H54 (cell line): Measurements from ENCODE around the gene ARHGAP8.

Experiments
- DNase-seq: peaks from one replicate; pipeline ENCODE4 v3.0.0; 2011; ENCODE audit warnings: low spot score, mixed read lengths; ENCODE audit not compliant: insufficient read length
- FAIRE-seq: peaks from 3 replicates; lab custom pipeline; 2011; peaks lifted over from hg19 to GRCh38; lab: Jason Lieb, UNC
- POLR2A ChIP-seq: IDR thresholded peaks from 2 replicates; pipeline ENCODE4 v1.6.1; 2011; ENCODE audit warnings: low read depth, mild to moderate bottlenecking, low read length

ARHGAP8 gene

GRCh38 chr22:44859641-44860040, 107.3 kb downstream of the ARHGAP8 start:
- FAIRE-seq (no peak), DNase-seq (no peak)
- TF ChIP-seq POLR2A: no peak

- TF ChIP-seq POLR2A: no peak
- no peak for DNase-seq
- FAIRE-seq: no peak
Measured at GRCh38 chr22:44860311-44860710, 107.9 kb downstream of the ARHGAP8 start.

DNA sequence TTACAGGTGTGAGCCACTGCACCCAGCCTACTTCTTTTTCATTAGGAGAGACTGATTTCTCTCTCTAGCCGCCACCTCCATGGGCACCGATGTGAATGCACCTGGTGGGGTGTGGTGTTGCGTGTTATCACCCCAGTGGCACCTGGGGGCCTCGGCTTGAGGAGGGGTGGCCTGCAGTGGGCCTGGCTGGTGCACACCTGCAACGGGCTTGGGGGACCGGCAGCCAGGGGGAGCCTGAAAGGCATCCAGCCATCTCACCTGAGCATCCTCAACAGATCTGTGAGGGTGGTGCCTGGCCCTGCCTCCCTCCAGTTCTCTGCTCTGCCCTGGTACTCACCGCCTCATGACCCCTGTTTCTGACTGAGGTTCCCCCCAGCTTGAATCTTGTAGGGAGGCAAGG, 108.9 kb downstream of the ARHGAP8 start:
- no peak for TF ChIP-seq POLR2A
- DNase-seq (no peak), FAIRE-seq (no peak)

- FAIRE-seq: no peak
- TF ChIP-seq POLR2A: no peak
Measured at GRCh38 chr22:44862281-44862680, 109.9 kb downstream of the ARHGAP8 start.

GRCh38 chr22:44862981-44863860, 110.8 kb downstream of the ARHGAP8 start:
- DNase-seq (no peak), FAIRE-seq (no peak)
- TF ChIP-seq POLR2A: no peak

More at GRCh38 chr22:44862281-44862680, 109.9 kb downstream of the ARHGAP8 start:
- DNase-seq: no peak

DNA sequence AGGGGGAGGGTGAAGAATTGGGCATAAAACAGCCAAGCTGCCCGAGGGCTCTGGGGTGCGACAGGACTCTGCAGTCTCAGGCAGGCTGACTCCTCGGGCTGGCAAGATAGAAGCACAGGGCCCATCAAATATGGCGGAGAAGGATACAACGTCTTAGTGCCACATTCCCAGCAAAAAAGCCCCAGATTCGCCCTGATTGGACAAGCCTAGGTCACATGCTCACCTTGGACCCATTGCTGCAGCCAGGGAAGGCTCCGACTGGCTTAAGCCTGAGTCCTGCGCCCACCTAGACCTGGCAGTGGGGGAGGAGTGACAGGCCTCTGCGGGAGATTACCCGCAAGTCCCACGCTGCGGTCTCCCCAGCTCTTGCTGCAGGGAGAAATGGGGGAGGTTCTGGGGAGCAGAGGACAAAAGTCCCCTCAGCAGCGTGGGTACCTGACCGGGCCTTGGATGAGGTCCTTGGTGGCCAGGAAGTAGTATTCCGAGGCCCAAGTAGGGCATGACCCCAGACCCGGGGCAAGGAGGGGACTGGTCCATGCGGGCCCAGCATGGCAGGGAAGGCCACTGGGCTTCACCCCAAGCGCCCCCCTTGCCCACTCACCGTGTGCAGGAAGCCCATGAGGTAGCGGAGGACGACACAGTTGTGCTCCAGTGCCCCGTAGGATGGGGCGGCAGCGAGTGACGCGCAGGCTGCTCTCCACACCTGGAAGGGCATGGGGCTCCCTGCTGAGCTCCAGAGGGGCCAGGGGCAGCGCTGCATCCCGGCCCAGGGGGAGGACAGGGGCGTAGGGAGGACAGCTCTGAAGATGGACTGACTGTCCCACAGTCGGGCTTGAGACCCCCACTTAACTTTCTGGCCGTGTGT, 113.0 kb downstream of the ARHGAP8 start:
- FAIRE-seq: no peak
- DNase-seq: no peak
- no peak for TF ChIP-seq POLR2A

DNA sequence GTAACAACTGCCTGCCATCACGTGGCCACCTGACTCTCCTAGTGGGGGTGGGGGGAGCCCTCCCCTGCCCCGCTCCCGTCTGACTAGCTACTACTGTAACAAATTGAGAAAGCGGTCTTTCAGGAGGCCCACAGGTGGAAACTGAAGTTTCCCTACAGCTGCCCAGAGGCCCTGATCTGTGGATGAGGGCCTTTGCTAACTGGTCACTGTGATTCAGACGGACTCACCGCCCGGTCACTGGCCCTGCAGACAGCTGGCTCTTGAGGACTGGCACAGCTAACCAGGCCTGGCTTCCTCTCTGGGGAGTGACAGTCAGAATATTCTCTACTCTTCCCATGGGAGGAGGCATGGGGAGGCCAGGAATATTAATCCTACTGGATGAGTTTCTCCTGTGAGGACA, 116.8 kb downstream of the ARHGAP8 start:
- peak; percentile 55 for FAIRE-seq
- no peak for TF ChIP-seq POLR2A
- DNase-seq: peak; percentile 49

DNA sequence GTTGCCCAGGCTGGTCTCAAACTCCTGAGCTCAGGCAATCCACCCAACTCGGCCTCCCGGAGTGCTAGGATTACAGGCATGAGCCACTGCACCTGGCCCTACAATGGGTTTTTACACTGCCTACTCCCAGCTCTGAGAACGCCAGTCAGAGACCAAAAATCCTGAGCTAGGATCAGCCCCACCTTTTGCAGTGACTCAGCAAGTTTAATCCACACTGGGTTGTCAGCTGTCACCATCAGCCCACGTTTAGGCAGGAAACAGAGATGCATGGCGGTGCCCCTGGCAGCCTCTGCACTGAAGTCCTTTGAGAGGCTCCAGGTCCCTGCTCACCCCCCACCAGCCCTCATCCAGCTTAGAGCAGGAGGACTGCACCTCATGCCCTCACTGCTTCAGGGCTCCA, 117.6 kb downstream of the ARHGAP8 start:
- peak; percentile 52 for DNase-seq
- FAIRE-seq: peak; percentile 62
- TF ChIP-seq POLR2A: no peak

DNA sequence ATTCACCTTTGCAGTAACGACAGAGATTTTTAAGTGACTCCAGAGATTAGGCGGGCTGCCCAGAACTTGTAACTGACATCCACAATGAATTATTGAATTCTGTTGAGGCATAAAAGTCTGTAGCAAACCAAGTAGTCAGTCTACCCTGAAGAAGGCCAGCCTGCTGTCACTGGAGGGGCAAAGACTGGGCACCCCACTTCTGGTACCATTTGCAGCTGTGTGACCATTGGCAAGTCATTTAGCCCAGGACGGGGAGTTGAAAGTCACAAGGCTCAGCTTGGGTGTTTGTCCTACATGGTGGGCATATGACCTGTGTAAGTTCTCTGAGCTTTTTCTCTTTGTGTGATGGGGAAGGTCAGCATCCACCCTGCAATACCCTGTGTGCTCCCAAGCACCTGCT, 119.4 kb downstream of the ARHGAP8 start:
- TF ChIP-seq POLR2A: no peak
- FAIRE-seq: no peak
- no peak for DNase-seq

DNA sequence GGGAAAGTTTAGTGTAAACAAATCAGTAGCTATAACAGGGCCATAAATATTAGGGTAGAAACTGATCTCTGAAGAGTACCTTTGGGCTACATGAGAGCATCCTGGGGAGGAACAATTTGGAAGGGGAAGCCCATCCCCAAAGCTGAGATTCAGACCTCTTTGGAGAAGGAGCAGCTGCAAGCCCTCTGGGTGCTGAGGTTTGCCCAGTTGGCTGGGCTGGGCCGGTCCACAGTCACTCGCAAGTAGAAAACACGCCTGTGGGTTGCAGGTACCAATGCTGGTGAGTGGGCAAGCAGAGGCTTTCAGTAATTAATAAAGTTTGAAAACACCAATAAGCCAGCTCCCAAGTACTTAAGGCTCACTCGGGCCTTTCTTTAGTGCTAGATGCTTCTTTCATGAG, 124.5 kb downstream of the ARHGAP8 start:
- TF ChIP-seq POLR2A: no peak
- no peak for DNase-seq
- FAIRE-seq: no peak

- FAIRE-seq: no peak
- no peak for TF ChIP-seq POLR2A
Measured at GRCh38 chr22:44878483-44879300, 126.3 kb downstream of the ARHGAP8 start.

GRCh38 chr22:44879301-44879680, 126.9 kb downstream of the ARHGAP8 start:
- DNase-seq (no peak), FAIRE-seq (no peak)
- no peak for TF ChIP-seq POLR2A

More at GRCh38 chr22:44878483-44879300, 126.3 kb downstream of the ARHGAP8 start:
- no peak for DNase-seq

DNA sequence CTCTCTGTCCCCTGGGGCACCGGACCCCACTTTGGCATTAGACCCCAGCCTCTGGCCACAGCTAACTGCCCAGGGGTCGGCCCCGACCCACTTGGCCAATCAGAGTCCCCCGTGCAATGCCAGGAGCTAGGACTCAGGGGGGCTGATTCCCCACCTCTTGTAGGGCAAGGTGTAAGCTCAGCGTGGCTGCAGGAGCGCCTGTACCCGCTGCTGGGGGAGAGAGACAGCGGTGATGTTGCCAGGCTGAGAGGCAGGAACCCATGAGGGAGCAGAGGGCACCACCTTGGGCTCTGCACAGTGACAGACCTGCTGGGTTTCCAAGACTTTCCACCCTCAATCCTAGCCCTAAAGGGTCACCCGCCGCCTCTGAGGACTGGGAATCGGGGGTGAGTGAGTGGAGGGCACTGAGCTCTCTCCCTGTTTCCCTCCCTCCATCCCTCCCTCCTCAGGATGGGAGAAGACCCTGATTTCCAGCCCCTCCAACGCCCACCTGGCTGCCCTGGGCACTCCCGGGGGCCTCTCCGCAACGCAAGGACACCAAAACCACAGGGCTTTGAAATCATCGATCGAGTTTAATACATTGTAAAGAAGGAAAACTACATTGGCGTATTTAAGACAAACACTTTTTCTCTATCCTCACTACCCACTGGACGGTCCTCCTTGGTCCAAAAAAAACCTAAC, 128.4 kb downstream of the ARHGAP8 start:
- DNase-seq (no peak), FAIRE-seq (no peak)
- no peak for TF ChIP-seq POLR2A

DNA sequence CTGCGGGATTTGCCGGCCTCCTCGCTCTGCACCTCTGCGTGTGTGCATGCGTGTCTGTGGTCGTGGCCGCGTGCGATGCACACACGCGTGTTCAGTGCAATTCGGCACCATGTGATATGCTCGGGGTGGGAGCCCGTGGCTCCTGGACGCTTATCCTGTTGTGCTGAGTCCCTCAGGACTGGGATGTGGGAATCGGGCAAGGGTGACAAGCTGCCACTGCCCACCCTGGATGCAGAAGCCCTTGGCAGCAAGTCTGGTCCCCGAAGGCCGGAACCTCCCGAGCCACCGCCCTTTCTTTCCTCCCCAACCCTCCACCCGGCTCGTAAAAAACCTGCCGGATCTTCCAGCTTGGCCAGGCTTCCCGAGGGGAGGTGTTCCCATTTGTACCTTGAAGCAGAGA, 129.2 kb downstream of the ARHGAP8 start:
- FAIRE-seq (no peak), DNase-seq (no peak)
- TF ChIP-seq POLR2A: no peak
